ENCODE results near the gene ARMC2. TPM values are rescaled to one million over a fixed set of nuclear protein-coding genes. Genes with fewer than 3 reads are reported as not detected.

The ARMC2 gene
- polyA plus RNA-seq, 2 of the 4 experiments (the other 2 are of a cell fraction) = 2.1 to 4.9 TPM

GRCh38 chr6:108957221-108957620 lies 109.0 kb downstream of the ARMC2 start:
- Histone ChIP-seq H3K27ac (no peak overlapping the region), H3K9me3 (no peaks in the 10 kb centered on the region), H3K4me3 (no peak overlapping the region), H3K4me1 (no peaks in the 10 kb centered on the region), H3K4me2 (no peak overlapping the region)
- ATAC-seq (no peak), FAIRE-seq (no peak), DNase-seq (ENCODE audit: low read depth in 1 of 2, low spot score in 1 of 2) (no peak)
- WGBS (ENCODE audit: missing lambda C conversion rate) = 50% methylated on average over 4 of the region's 4 CpGs
- TF ChIP-seq CHD4 (IDR thresholded peaks at IDR 0.05; ENCODE audit: borderline replicate concordance) = no peak
- TF ChIP-seq SMC3 (IDR thresholded peaks at IDR 0.05) = no peak
- no peak for TF ChIP-seq RARB (CRISPR knock-in tag; IDR thresholded peaks at IDR 0.05)
- TF ChIP-seq CEBPB (IDR thresholded peaks at IDR 0.05) = no peak
- no peak for TF ChIP-seq MYC (IDR thresholded peaks at IDR 0.05; ENCODE audit: borderline replicate concordance, low read length)
- no peak for TF ChIP-seq EP300 (IDR thresholded peaks at IDR 0.05)
- no peak for TF ChIP-seq TFCP2L1 (CRISPR knock-in tag; IDR thresholded peaks at IDR 0.05)
- TF ChIP-seq CHD2 (IDR thresholded peaks at IDR 0.05; ENCODE audit: low read length, partially characterized antibody) = no peak
- no peak for TF ChIP-seq USF2 (IDR thresholded peaks at IDR 0.05)
- ChIA-PET CTCF (no interaction called here), POLR2A (no interaction called here)

- Histone ChIP-seq H3K27ac (no peak overlapping the region), H3K4me2 (no peak overlapping the region), H3K4me1 (no peaks in the 10 kb centered on the region), H3K9me3 (no peaks in the 10 kb centered on the region), H3K4me3 (no peak overlapping the region)
- POLR2A ChIA-PET = no interaction called here
- WGBS (ENCODE audit: missing lambda C conversion rate) = 80% methylated on average over 10 of the region's 10 CpGs
- no peak for DNase-seq (ENCODE audit: low read depth in 1 of 2, low spot score in 1 of 2)
- TF ChIP-seq USF2 (IDR thresholded peaks at IDR 0.05) (no peak), POLR2A (IDR thresholded peaks at IDR 0.05; ENCODE audit: low read length) (no peak), CBX8 (IDR thresholded peaks at IDR 0.05) (no peak), RAD21 (conservative IDR thresholded peaks at IDR 0.05 in 1 of 2, IDR thresholded peaks at IDR 0.05 in 1 of 2) (no peak), KDM1A (IDR thresholded peaks at IDR 0.05; ENCODE audit: low read depth) (no peak), HEYL (CRISPR knock-in tag; IDR thresholded peaks at IDR 0.05) (no peak), RFX5 (IDR thresholded peaks at IDR 0.05) (no peak), BCL3 (IDR thresholded peaks at IDR 0.05) (no peak), ZSCAN20 (CRISPR knock-in tag; IDR thresholded peaks at IDR 0.05) (no peak), MAFK (IDR thresholded peaks at IDR 0.05; ENCODE audit: partially characterized antibody) (no peak), RARB (CRISPR knock-in tag; IDR thresholded peaks at IDR 0.05) (no peak), SMC3 (IDR thresholded peaks at IDR 0.05) (no peak), ATOH8 (CRISPR knock-in tag; IDR thresholded peaks at IDR 0.05; ENCODE audit: low read depth) (no peak), ZFP36 (IDR thresholded peaks at IDR 0.05; ENCODE audit: borderline replicate concordance, partially characterized antibody) (no peak), POLR2AphosphoS2 (conservative IDR thresholded peaks at IDR 0.05; ENCODE audit: low read length) (no peak), EP300 (IDR thresholded peaks at IDR 0.05) (no peak), BHLHE40 (IDR thresholded peaks at IDR 0.05; ENCODE audit: low read depth, low read length) (no peak)
- ATAC-seq = no peak
- CTCF ChIA-PET = no interaction called here
- no peak for FAIRE-seq
These were observed 110.9 kb downstream of the ARMC2 start for GRCh38 chr6:108958900-108959770.
